HK-2 (cell line): Measurements from ENCODE around the gene PAXIP1.
"Not testable (repeated sequence)": the region's sequence is repeated elsewhere in the genome, so short reads cannot be mapped to it uniquely, and the experiment has no call there.

ENCODE experiments used
- DNase-seq: peaks from one replicate; pipeline ENCODE4 v3.0.0-alpha.2; 2018; ENCODE audit not compliant: unreplicated experiment

Gene PAXIP1

GRCh38 chr7:155003092-155003375, at the start of gene PAXIP1:
PAXIP1 (minus strand) TSS chr7:155003124; CDS start chr7:155002929, 195 bp downstream.
- no peak for DNase-seq

- DNase-seq: no peak
These were observed 48.4 kb upstream of the PAXIP1 start for GRCh38 chr7:155051355-155051754.

- no peak for DNase-seq
These were observed 45.1 kb upstream of the PAXIP1 start for GRCh38 chr7:155048006-155048405.

GRCh38 chr7:155043756-155044155, 40.8 kb upstream of the PAXIP1 start:
- DNase-seq: no peak

GRCh38 chr7:155038335-155038734, 35.4 kb upstream of the PAXIP1 start:
- DNase-seq: no peak

- DNase-seq: not testable (repeated sequence)
These were observed 31.6 kb upstream of the PAXIP1 start for GRCh38 chr7:155034495-155034894.

GRCh38 chr7:155032978-155033377, 30.1 kb upstream of the PAXIP1 start:
- DNase-seq: no peak

- no peak for DNase-seq
These were observed 25.0 kb upstream of the PAXIP1 start for GRCh38 chr7:155027879-155028278.

GRCh38 chr7:155021699-155022145, 18.8 kb upstream of the PAXIP1 start:
- no peak for DNase-seq

- DNase-seq: no peak
These were observed 18.1 kb upstream of the PAXIP1 start for GRCh38 chr7:155020996-155021395.

- no peak for DNase-seq
These were observed 14.9 kb upstream of the PAXIP1 start for GRCh38 chr7:155017834-155018233.

GRCh38 chr7:155011086-155011485, 8.2 kb upstream of the PAXIP1 start:
- peak; percentile 6 for DNase-seq

- DNase-seq: no peak
These were observed 6.7 kb upstream of the PAXIP1 start for GRCh38 chr7:155009570-155010157.

GRCh38 chr7:155007947-155008346, 5.0 kb upstream of the PAXIP1 start:
- DNase-seq: no peak

- peak; percentile 87 for DNase-seq
These were observed 671 bp upstream of the PAXIP1 start for GRCh38 chr7:155003376-155004214.

- peak; percentile 44 for DNase-seq
These were observed 373 bp downstream of the PAXIP1 start for GRCh38 chr7:155002411-155003091.

- DNase-seq: peak; percentile 6
These were observed 1.0 kb downstream of the PAXIP1 start for GRCh38 chr7:155001756-155002410.

- DNase-seq: no peak
These were observed 2.1 kb downstream of the PAXIP1 start for GRCh38 chr7:155000795-155001194.

- DNase-seq: no peak
These were observed 4.4 kb downstream of the PAXIP1 start for GRCh38 chr7:154998481-154998880.

- DNase-seq: no peak
These were observed 5.0 kb downstream of the PAXIP1 start for GRCh38 chr7:154997840-154998370.

GRCh38 chr7:154996756-154997155, 6.2 kb downstream of the PAXIP1 start:
- DNase-seq: no peak

- DNase-seq: no peak
These were observed 6.8 kb downstream of the PAXIP1 start for GRCh38 chr7:154996101-154996500.
